ENCODE measurements around the gene IGSF5.

DNA sequence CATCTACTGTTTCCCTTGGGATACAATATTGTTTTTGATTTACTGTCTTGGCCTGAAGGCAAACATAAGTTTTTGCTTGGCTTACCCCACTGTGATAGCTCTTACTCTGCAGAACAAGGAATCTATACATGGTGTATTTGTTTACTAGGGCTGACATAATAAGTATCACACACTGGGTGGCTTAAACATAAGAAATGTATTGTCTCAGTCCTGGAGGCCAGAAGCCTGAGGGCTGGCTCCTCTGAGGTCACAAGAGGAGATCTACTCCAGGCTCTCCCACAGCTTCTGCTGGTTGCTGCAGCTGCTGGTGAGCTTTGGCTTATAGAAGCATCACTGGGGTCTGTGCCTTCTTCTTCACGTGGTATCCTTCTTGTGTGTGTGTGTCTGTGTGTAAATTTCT is 30.7 kb upstream of the IGSF5 start:
- TF ChIP-seq, protein P1, sequence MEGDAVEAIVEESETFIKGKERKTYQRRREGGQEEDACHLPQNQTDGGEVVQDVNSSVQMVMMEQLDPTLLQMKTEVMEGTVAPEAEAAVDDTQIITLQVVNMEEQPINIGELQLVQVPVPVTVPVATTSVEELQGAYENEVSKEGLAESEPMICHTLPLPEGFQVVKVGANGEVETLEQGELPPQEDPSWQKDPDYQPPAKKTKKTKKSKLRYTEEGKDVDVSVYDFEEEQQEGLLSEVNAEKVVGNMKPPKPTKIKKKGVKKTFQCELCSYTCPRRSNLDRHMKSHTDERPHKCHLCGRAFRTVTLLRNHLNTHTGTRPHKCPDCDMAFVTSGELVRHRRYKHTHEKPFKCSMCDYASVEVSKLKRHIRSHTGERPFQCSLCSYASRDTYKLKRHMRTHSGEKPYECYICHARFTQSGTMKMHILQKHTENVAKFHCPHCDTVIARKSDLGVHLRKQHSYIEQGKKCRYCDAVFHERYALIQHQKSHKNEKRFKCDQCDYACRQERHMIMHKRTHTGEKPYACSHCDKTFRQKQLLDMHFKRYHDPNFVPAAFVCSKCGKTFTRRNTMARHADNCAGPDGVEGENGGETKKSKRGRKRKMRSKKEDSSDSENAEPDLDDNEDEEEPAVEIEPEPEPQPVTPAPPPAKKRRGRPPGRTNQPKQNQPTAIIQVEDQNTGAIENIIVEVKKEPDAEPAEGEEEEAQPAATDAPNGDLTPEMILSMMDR (IDR thresholded peaks at IDR 0.05) = no peak
- TF ChIP-seq POLR2A (IDR thresholded peaks at IDR 0.05) = no peak
